GM19397 (cell line): ENCODE data around the gene DAGLB.

Experiments used
- ATAC-seq: cut with Tn5 transposase; IDR thresholded peaks from one replicate; pipeline ENCODE4 v1.9.1; 2021; ENCODE audit warnings: mild to moderate bottlenecking, moderate library complexity; ENCODE audit not compliant: unreplicated experiment

Gene DAGLB

GRCh38 chr7:6432781-6433180, 15.0 kb downstream of the DAGLB start:
- no peak for ATAC-seq

GRCh38 chr7:6430974-6431373, 16.8 kb downstream of the DAGLB start:
- no peak for ATAC-seq

- no peak for ATAC-seq
These were observed 17.3 kb downstream of the DAGLB start for GRCh38 chr7:6430271-6430940.

DNA sequence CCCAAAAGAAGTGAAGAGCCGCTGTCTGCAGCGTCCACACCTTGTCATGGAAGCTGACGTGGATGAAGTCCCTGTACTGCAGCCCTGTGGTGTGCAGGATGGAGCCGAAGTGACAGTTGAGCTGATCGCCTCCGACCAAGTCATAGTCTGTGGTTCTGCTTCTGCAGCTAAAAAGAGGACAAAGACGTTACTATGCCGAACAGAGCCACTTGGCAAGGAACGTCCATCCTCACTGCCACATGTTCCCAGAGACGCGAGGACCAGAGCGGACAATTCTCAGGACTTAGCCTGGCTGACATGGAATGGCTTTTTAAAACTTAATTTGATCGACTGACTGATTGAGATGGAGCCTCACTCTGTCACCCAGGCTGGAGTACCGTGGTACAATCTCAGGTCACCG, 21.8 kb downstream of the DAGLB start:
- ATAC-seq, result no peak

GRCh38 chr7:6423942-6424701, 23.6 kb downstream of the DAGLB start:
- no peak for ATAC-seq

DNA sequence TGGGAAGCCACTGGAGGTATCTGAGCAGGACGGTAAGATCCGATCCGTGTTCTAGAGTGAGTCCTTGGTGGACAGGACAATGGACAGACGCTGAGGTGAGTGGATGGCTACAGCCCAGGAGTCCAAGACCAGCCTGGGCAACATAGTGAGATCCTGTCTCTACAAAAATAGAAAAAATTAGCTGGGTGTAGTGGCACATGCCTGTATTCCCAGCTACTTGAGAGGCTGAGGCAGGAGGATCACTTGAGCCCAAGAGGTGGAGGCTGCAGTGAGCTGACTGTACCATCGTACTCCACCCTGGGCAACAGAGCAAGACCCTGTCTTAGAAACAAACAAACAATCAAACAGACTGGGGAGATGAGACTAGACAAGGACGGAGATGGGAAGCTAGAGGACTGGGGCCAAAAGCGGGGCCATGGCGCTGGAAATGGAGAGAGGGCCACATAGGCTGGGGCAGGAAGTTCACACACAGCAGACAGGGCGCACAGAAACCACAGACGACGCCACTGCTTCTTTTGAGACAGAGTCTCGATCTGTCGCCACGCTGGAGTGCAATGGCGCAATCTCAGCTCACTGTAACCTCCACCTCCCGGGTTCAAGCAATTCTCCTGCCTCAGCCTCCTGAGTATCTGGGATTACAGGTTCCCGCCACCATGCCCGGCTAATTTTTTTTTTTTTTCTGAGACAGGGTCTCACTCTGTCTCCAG, 24.7 kb downstream of the DAGLB start:
- no peak for ATAC-seq

- ATAC-seq, result no peak
These were observed 25.7 kb downstream of the DAGLB start for GRCh38 chr7:6422095-6422494.

- ATAC-seq, result no peak
These were observed 27.1 kb downstream of the DAGLB start for GRCh38 chr7:6420680-6421079.

DNA sequence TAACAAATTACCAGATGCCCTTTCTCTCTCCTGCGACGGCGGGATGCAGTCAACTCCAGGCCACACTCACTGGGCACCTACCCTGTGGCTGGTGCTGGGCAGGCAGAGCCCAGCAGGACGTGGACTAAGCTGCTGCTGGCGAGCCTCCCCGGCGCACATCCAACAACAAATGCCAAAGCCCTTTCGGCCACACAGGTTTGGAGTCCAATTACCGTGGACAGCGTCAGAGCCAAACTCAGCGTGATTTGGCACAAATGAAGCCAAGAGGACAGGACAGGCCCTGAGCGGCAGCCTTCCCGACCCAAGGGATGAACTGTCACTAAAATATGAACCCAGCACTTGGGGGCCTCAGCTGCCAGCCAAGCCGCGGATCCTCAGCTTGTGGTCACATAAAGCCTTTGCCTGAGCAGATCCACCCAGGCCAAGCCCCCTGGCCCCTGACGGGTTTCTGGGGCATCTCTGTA, 28.4 kb downstream of the DAGLB start:
- ATAC-seq, result no peak

- ATAC-seq, result no peak
These were observed 30.3 kb downstream of the DAGLB start for GRCh38 chr7:6417408-6417807.

DNA sequence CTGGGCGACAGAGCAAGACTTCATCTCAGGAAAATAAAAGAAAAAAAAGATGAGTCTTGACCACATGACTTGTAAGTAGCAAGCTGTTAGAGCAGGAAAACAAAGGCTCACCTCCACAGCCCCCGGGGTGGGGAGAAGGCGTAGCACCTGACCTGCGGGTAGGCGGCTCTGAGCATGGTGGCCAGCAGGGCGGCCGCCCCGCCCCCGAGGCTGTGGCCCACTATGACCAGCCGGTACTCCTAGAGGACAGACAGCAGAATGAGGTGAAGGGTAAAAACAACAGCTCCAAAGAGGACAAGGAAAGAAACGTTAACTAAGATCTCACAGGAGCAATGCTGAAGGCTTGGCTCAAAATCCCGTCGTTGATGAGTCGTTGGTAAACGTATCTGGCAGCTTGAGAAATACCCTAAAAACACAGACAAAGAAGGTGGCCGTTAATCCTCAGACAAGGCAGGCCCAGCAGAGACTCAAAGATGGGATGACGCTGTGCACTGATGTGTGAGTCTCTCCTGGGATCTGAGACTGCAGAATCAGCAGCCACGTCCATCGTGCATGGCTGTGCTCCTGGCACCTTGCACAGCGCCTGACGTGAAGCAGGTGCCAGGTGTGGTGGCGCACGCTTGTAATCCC, 31.1 kb downstream of the DAGLB start:
- no peak for ATAC-seq

- no peak for ATAC-seq
These were observed 34.1 kb downstream of the DAGLB start for GRCh38 chr7:6413637-6414036.

DNA sequence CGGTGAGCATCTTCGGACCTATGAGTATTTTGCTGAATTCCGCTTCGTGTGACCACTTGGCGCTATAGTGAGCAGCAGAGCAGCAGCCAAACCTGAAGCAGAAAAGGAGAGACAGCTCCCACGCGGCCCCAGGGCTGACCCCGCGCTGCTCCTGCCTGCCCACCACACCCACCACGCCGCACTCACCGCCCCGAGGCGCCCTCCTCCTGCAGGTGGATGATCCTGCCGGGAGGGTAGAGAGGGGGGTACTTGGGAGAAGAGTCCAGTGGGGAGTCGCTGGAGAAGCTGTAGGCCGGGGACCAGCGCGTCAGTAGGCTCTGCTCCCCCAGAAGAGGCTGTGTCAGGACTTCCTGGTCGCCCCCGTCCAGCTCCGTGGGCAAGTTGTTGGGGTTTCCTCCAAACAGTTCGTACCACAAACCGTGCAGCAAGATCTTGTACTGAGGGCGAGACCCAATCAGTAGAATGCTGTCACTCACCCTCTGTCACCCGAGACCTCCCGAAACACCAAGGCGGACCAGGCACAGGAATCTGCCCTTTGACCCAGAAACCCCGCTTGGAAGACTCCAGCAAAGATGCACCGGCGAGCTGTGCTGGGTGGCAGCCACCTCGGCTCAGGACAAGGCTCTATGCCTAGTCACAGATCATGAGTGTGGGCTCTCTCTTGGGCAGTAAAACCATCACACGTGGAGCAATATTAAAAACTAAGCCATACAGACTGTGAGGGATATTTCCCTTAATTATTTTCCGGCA, 37.6 kb downstream of the DAGLB start:
- ATAC-seq, result no peak

GRCh38 chr7:6409091-6409490, 38.7 kb downstream of the DAGLB start:
- ATAC-seq, result no peak

DNA sequence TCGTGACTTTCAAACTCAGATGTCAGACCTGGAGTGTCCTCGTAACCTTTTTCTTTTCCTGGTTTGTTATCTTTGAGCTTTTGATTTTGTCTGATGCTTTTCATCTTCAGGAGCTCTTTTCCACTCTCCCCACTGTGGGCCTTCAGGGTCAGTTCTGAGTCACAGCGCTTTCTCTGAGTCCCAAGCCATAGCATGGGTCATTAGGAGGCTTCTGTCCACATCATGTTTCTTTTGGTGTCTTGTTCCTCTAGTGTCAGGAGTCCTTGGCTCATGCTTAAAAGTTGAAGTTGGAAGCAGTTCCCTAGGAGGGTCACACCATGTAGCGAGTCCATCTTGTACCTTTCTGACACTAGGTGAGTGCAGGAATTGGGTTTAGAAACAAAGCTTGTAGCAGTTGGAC, 40.3 kb downstream of the DAGLB start:
- no peak for ATAC-seq

GRCh38 chr7:6406121-6406520, 41.6 kb downstream of the DAGLB start:
- no peak for ATAC-seq

DNA sequence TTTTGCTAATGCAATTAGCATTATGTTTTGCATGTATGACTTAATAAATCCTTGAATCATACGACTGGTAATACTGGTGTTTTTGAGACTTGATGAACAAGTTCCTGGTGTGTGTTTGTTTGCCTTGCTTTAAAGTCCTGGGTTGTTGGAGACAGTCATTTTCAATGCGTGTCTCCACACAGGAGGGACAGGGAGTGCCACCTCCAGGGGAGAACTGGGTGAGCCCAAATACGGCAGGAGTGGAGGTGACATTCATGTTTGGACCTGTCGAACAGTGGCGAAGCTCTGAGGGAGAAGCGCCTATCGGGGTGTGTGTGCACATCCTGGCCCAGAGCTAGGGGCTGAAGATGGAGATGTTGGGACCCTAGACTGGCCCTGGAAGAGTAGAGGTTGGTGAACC, 43.8 kb downstream of the DAGLB start:
- ATAC-seq, result no peak

DNA sequence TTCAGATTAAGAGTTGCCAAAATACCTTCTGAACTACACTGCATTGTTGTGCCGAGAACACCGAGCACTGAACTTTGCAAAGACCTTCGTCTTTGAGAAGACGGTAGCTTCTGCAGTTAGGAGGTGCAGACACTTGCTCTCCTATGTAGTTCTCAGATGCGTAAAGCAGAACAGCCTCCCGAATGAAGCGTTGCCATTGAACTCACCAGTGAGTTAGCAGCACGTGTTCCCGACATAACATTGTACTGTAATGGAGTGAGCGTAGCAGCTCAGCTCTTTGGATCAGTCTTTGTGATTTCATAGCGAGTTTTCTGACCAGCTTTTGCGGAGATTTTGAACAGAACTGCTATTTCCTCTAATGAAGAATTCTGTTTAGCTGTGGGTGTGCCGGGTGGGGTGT, 45.0 kb downstream of the DAGLB start:
- ATAC-seq, result no peak

- no peak for ATAC-seq
These were observed 45.7 kb downstream of the DAGLB start for GRCh38 chr7:6402041-6402440.

- no peak for ATAC-seq
These were observed 46.2 kb downstream of the DAGLB start for GRCh38 chr7:6401536-6401935.
